Muscle layer of colon (tissue), 2 donors: ENCODE data around the gene WHAMM.
"Not testable (repeated sequence)": the region's sequence is repeated elsewhere in the genome, so short reads cannot be mapped to it uniquely, and the experiment has no call there.

Experiments
- H3K27ac ChIP-seq: one replicate; pipeline ENCODE4 v1.7.0; 2013; ENCODE audit warnings: low read depth, mild to moderate bottlenecking, low read length, moderate library complexity
- H3K27me3 ChIP-seq, 2 donors: one replicate each; pipeline ENCODE4 v1.7.0; 2013; ENCODE audit warnings: low read length in 2 of 2, mild to moderate bottlenecking in 2 of 2; ENCODE audit not compliant: insufficient read depth in 2 of 2, control insufficient read depth in 1 of 2
- H3K36me3 ChIP-seq: one replicate; pipeline ENCODE4 v1.7.0; 2013; ENCODE audit warnings: mild to moderate bottlenecking, low read length; ENCODE audit not compliant: insufficient read depth
- H3K4me1 ChIP-seq: one replicate; pipeline ENCODE4 v1.7.0; 2013; ENCODE audit warnings: mild to moderate bottlenecking, low read length; ENCODE audit not compliant: insufficient read depth
- H3K4me3 ChIP-seq, 2 donors: one replicate each; pipeline ENCODE4 v1.7.0; 2013; ENCODE audit warnings: low read length in 2 of 2, low read depth in 1 of 2, mild to moderate bottlenecking in 1 of 2, moderate library complexity in 1 of 2
- H3K9ac ChIP-seq: one replicate; pipeline ENCODE4 v1.7.0; 2013; ENCODE audit warnings: low read length
- H3K9me3 ChIP-seq: one replicate; pipeline ENCODE4 v1.7.0; 2013; ENCODE audit warnings: mild to moderate bottlenecking, low read length
- donor health status: abdominal sarcoma.
- donor health status: Adenocarcinoma of cecum.

Gene WHAMM

DNA sequence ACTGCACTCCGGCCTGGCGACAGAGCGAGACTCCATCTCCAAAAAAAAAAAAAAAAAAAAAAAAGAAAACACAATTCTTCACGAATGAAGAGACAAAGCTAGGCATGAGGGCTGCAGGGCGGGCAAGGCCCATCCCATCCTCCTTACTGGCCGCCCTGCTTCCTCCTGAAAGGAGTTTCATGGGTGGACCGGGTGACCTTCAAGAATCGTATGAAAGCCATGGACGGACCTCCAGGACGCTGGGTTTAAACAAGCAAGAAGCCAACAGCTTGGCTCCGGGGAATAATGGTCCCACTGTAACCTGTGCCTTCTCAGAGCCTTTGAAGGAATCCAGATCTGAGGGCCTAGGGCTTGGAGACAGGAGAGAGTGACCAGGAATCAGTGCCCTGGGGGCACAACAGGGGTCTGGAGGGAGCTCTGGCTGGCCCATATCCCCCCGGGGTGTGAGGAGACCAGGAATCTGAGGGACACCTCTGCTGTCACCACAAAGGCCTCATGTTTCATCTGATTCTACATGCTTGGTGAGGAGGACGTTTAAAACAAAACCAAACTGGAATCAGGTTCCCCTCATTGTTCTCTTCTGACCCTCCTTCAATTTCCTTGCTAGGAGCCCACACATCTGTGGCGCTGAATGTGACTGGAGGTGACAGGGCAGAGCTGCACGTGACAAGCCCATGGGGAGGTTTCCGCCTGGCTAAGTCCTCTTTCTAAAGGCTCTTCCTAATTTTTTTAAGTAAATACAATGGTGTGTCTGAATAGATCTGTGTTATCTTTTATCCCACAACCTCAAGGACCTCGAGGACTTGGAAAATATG, 46.1 kb downstream of the WHAMM start:
- H3K27ac ChIP-seq: no peak overlapping the region
- peaks cover 6% of the 10 kb centered on the region for H3K36me3 ChIP-seq
- H3K4me1 ChIP-seq: peaks cover under 1% of the 10 kb centered on the region
- no peak overlapping the region for H3K4me3 ChIP-seq
- no peaks in the 10 kb centered on the region for H3K27me3 ChIP-seq
- no peak overlapping the region for H3K9ac ChIP-seq
- H3K9me3 ChIP-seq: no peaks in the 10 kb centered on the region

DNA sequence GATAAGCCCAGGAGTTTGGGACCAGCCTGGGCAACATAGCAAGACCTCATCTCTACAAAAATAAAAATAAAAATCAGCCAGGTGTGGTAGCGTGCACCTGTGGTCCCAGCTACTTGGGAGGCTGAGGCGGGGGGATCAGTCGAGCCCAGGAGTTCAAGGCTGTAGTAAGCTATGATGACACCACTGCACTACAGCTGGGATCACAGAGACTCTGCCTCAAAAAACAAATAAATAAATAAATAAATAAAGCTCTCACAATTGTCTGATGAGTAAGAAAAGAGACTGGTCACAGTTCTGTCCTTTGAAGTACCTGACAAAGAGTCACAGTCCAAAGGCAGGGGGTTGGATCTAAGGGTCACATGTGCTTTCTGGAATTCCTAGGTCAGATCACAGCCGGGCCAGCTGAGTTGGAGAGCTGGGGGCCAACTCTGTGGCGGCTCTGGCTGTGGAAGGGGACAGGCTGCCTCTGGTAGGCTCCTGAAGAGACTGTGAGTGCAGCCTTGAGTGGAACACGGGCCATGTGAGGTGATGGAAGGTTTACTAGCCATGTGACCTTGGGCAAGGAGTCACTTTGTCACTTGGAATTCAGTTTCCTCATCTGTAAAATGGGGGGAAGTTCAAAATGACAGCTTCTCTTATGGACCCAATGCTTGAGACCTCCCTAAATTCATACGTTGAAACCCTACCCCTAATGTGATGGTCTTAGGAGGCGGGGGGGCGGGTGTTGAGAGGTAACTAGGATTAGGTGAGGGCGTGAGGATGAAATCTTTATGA, 47.2 kb downstream of the WHAMM start:
- Histone ChIP-seq H3K4me1 (no peaks in the 10 kb centered on the region), H3K4me3 (no peak overlapping the region), H3K9me3 (no peaks in the 10 kb centered on the region), H3K9ac (no peak overlapping the region), H3K27ac (no peak overlapping the region), H3K27me3 (no peaks in the 10 kb centered on the region), H3K36me3 (no peaks in the 10 kb centered on the region)

DNA sequence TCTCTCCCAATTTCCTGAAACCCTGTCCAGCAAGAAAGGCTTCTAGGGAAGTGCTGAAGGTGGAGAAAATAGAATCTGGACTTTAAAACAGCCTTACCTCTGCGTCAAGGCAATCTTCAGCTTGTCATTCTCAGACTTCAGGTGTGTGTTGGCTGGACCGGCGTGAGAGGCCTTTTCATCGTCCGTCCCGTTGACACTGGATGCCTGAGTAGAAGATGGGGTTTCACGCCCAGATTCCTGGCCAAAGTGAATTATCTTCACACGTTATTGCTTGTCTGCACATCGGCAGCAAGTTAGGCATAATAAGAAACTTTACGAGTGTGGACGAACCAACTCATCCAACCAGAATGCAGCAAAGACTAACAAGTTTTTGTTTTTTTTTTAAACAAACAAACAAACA, 49.5 kb downstream of the WHAMM start:
- Histone ChIP-seq H3K27ac (no peak overlapping the region), H3K4me3 (no peak overlapping the region), H3K27me3 (no peaks in the 10 kb centered on the region)

DNA sequence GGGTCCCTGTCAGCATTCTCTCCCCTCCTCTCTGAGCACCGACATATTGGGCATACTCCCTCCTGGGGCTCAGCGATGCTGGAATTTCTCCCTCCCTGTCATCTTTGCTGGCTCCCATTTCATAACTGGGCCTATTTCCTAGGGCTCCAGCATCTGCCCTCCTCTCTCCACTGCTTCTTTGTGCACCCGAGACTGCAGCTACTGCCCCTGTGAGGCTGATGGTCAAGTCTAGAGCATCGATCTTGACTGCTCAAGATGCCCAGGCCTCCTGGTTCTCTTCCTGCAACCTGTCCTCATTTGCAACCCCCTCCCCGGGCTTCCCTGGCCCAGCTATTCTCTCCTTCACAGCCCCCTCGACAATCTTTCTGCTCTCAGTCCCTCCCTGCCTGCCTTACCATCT, 53.5 kb downstream of the WHAMM start:
- Histone ChIP-seq H3K36me3 (no peaks in the 10 kb centered on the region), H3K9ac (no peak overlapping the region), H3K9me3 (no peaks in the 10 kb centered on the region), H3K27ac (no peak overlapping the region), H3K4me3 (no peak overlapping the region), H3K4me1 (no peaks in the 10 kb centered on the region), H3K27me3 (no peaks in the 10 kb centered on the region)

More for the DNA sequence above, 49.5 kb downstream of the WHAMM start:
- Histone ChIP-seq H3K4me1 (no peaks in the 10 kb centered on the region), H3K9ac (no peak overlapping the region), H3K9me3 (no peaks in the 10 kb centered on the region), H3K36me3 (no peaks in the 10 kb centered on the region)

DNA sequence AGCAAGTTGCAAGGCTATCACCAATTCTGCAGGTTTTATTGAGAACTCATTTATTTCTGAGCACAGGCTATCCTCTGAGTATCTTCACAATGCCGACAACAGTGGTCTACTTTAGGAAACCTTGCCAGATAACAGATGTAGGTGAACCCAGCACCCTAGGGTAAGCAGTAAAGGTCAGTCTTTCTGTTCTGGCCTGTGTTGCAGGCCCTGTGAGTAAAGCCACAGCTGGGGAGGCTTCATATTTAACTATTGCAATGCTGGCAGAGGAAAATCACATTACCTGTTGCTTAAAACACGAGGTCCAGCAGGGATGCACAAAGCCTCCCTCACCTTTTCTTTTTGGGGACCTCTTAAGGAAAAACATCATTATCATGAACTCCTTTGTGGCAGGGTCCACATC, 55.5 kb downstream of the WHAMM start:
- Histone ChIP-seq H3K27ac (no peak overlapping the region), H3K36me3 (no peaks in the 10 kb centered on the region), H3K9ac (no peak overlapping the region), H3K9me3 (no peaks in the 10 kb centered on the region), H3K4me1 (no peaks in the 10 kb centered on the region), H3K27me3 (no peaks in the 10 kb centered on the region), H3K4me3 (no peak overlapping the region)

DNA sequence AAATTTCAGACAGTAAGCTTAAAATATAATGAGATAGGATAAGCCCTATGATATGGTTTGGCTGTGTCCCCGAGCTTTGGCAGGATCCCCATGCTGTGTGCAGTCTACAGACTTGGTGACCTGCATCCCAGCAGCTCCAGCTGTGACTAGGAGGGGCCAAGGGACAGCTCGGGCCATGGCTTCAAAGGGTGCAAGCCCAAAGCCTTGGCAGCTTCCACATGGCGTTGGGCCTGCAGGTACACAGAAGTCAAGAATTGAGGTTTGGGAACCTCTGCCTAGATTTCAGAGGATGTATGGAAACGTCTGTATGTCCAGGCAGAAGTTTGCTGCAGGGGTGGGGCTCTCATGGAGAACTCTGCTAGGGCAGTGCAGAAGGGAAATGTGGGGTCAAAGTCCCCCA, 56.2 kb downstream of the WHAMM start:
- H3K36me3 ChIP-seq, H3K4me3 ChIP-seq, H3K27ac ChIP-seq, H3K27me3 ChIP-seq, H3K4me1 ChIP-seq, H3K9me3 ChIP-seq, H3K9ac ChIP-seq: not testable (repeated sequence)

DNA sequence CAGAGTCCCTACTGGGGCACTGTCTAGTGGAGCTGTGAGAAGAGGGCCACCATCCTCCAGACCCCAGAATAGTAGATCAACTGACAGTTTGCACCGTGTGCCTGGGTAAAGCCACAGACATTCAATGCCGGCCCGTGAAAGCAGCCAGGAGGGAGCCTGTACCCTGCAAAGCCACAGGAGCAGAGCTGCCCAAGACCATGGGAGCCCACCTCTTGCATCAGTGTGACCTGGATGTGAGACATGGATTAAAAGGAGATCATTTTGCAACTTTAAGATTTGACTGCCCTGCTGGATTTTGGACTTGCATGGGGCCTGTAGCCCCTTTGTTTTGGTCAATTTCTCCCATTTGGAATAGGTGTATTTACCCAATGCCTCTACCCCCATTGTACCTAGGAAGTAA, 56.6 kb downstream of the WHAMM start:
- not testable (repeated sequence) for H3K36me3 ChIP-seq, H3K4me1 ChIP-seq, H3K9ac ChIP-seq, H3K9me3 ChIP-seq, H3K27ac ChIP-seq, H3K4me3 ChIP-seq, H3K27me3 ChIP-seq

DNA sequence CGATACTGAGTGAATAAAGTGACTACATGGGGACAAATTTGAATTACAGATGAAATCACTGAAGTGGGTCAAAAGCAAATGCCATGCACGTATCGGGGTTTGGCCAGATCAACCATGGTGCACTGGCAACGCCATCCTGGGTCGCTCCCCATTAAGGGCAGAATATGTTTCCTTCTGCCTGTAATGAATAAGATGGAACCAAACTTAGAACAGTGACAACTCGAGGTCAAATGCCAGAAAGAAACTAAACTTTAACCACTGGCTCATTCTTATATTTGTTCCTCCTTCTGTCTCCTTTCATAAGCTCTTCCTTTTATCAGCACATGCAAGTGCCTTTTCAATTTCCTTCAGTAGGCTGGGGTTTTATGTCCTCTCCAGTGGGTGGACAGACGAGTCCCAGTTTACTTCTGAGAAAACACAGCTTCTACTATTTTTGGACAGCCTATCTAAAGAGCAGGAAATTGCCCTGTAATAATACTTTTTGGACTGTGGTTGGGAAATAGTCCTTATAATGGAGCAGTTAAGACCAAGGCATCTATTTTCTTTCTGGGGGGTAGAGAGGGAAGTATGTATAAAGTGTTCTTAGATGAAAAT, 61.4 kb downstream of the WHAMM start:
- no peak overlapping the region for H3K27ac ChIP-seq
- H3K4me1 ChIP-seq: no peaks in the 10 kb centered on the region
- H3K9me3 ChIP-seq: no peaks in the 10 kb centered on the region
- no peak overlapping the region for H3K4me3 ChIP-seq
- H3K9ac ChIP-seq: no peak overlapping the region
- no peaks in the 10 kb centered on the region for H3K27me3 ChIP-seq
- no peaks in the 10 kb centered on the region for H3K36me3 ChIP-seq

DNA sequence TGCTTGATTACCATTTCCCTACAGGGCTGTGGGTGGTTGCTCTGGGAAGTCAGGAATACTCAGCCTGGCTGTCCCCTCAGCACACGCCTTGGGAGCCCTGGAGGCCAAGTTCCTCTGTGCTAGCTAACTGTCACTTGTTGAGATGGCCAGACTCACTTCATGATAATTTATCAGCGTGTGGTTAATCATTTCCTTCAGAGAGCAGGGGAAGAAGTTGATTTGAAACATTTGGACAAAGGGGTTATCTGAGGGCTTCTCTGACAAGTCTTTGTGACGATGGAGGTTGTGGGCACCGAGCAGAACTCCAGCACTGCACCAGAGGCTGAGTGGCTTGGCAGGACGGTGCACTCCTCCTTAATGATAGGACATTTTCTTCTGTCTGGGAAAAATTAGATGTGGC, 61.9 kb downstream of the WHAMM start:
- Histone ChIP-seq H3K4me1 (no peaks in the 10 kb centered on the region), H3K27me3 (no peaks in the 10 kb centered on the region), H3K36me3 (no peaks in the 10 kb centered on the region), H3K27ac (no peak overlapping the region), H3K9me3 (no peaks in the 10 kb centered on the region), H3K4me3 (no peak overlapping the region), H3K9ac (no peak overlapping the region)

DNA sequence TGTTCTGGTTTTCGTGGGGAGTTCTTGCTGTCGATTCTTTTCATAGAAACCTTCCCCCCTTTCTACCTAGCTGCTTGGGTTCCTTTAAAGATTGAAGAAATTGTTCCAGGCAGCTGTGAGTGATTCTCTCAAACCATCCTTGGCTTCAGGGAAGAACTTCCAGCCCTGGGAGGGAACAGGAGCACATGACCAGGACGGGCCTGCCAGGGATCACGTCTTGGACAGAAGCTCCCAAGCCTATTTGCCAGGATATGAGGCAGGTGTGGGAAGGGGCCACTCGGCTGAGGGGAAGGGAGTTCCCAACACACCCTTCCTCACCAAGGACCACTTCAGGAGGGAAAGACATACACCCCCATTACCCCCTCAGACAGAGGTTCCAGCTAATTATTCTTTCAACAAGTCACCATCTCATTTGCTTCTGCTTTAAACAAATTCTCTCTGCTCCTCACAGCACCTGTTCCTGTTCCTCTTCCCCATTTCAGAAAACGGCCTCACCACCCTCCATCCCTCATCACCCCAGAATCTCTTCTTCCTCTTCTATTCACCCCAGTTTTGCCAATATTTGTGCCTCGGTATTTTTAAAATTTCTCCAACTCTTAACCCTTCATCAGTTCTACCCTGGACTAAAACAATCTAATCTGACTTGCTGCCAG, 62.5 kb downstream of the WHAMM start:
- Histone ChIP-seq H3K36me3 (no peaks in the 10 kb centered on the region), H3K4me3 (no peak overlapping the region), H3K27me3 (no peaks in the 10 kb centered on the region), H3K27ac (no peak overlapping the region), H3K9ac (no peak overlapping the region), H3K4me1 (no peaks in the 10 kb centered on the region), H3K9me3 (no peaks in the 10 kb centered on the region)

DNA sequence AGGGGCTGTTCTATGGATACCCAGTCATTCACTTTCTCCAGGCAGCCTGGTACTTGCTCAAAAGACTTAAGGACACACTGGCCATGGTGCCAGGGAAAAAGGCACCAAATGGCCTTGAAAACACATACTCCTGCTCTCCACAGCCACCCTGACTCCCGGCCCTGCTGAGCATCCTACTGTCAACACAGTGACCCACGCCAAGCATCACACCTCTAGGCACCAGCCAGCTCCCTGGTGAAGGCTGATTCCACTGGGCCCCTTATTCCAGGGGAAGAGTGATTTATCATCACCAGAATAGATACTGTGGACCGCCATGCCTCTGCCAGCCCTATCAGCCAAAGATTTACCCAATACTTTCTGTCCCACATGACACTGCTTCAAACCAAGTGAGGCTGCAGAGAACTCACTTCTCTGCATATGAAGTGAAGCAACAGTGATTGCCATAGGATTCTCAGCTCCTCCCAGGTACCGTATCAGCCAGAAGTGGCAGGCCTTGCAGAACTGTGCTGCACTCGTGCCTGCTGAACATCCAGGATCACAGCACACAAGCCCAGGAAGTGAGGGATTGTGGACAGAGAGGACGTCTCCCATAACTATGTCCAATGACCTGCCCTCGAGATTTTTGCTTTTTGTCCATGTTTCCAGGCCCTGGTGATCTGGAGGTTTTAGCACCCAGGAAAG, 63.7 kb downstream of the WHAMM start:
- Histone ChIP-seq H3K4me3 (no peak overlapping the region), H3K27ac (no peak overlapping the region), H3K27me3 (no peaks in the 10 kb centered on the region)

More for the DNA sequence above, 63.7 kb downstream of the WHAMM start:
- Histone ChIP-seq H3K4me1 (no peaks in the 10 kb centered on the region), H3K9me3 (no peaks in the 10 kb centered on the region), H3K9ac (no peak overlapping the region), H3K36me3 (no peaks in the 10 kb centered on the region)
